ENCODE data around the gene AFF4.

DNA sequence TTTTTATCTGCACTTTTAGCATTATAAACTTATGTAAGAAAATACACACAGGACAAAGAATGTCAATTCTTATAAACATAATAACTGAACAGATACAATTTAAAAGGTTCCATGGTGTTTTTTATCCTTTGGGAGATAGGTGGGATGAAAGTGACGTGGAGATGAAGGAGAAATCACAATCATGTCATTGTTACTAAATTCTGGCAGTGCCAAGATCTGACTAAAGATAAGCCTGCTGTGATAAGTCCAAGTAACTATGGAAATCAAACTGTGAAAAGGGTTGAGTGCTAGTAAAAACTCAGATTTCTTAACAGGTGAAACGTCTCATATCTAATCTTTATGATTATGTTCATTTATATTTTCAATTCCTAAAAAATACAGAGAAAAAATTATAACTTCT is 78.9 kb downstream of the AFF4 start:
- TF ChIP-seq SNAI2 (CRISPR knock-in tag; IDR thresholded peaks at IDR 0.05) (no peak), RARB (CRISPR knock-in tag; IDR thresholded peaks at IDR 0.05) (no peak), ESRRG (CRISPR knock-in tag; IDR thresholded peaks at IDR 0.05) (no peak), ZC3H10 (CRISPR knock-in tag; IDR thresholded peaks at IDR 0.05) (no peak), ZFP30 (CRISPR knock-in tag; IDR thresholded peaks at IDR 0.05) (no peak), ZNF70 (CRISPR knock-in tag; IDR thresholded peaks at IDR 0.05) (no peak), ZFP3 (CRISPR knock-in tag; IDR thresholded peaks at IDR 0.05) (no peak), PPARA (CRISPR knock-in tag; IDR thresholded peaks at IDR 0.05; ENCODE audit: borderline replicate concordance) (no peak)
